GM15510 (cell line): ENCODE data around the gene LUC7L3.

Experiments
- POLR2A ChIP-seq: IDR thresholded peaks from 3 replicates; pipeline ENCODE4 v1.6.1; 2011; ENCODE audit warnings: borderline replicate concordance; ENCODE audit not compliant: insufficient read length; ENCODE audit errors: extremely low read depth

The LUC7L3 gene

GRCh38 chr17:50684612-50685333 lies 34.6 kb upstream of the LUC7L3 start:
- no peak for TF ChIP-seq POLR2A

GRCh38 chr17:50685334-50685665 lies 34.1 kb upstream of the LUC7L3 start:
- TF ChIP-seq POLR2A = no peak

GRCh38 chr17:50685691-50686493 lies 33.5 kb upstream of the LUC7L3 start:
- no peak for TF ChIP-seq POLR2A

- no peak for TF ChIP-seq POLR2A
These were observed 32.8 kb upstream of the LUC7L3 start for GRCh38 chr17:50686494-50687199.

- TF ChIP-seq POLR2A = no peak
These were observed 32.0 kb upstream of the LUC7L3 start for GRCh38 chr17:50687200-50688066.

- TF ChIP-seq POLR2A = no peak
These were observed 31.2 kb upstream of the LUC7L3 start for GRCh38 chr17:50688245-50688644.

GRCh38 chr17:50689251-50689650 lies 30.2 kb upstream of the LUC7L3 start:
- no peak for TF ChIP-seq POLR2A

- TF ChIP-seq POLR2A = no peak
These were observed 29.2 kb upstream of the LUC7L3 start for GRCh38 chr17:50689956-50690886.

- no peak for TF ChIP-seq POLR2A
These were observed 28.4 kb upstream of the LUC7L3 start for GRCh38 chr17:50690887-50691549.

GRCh38 chr17:50691550-50692447 lies 27.6 kb upstream of the LUC7L3 start:
- TF ChIP-seq POLR2A = no peak

- no peak for TF ChIP-seq POLR2A
These were observed 26.9 kb upstream of the LUC7L3 start for GRCh38 chr17:50692448-50693035.

- TF ChIP-seq POLR2A = no peak
These were observed 26.2 kb upstream of the LUC7L3 start for GRCh38 chr17:50693036-50693682.

- TF ChIP-seq POLR2A = no peak
These were observed 23.0 kb upstream of the LUC7L3 start for GRCh38 chr17:50696365-50696879.
